Activated CD8-positive, alpha-beta memory T cell treated with anti-CD3 and anti-CD28 coated beads for 4 hours (primary cell): ENCODE measurements around the gene RNFT1.
"Not testable (repeated sequence)": the region's sequence is repeated elsewhere in the genome, so short reads cannot be mapped to it uniquely, and the experiment has no call there.

Experiments
- DNase-seq, 2 donors: peaks; one replicate each; pipeline ENCODE4 v3.0.0-alpha.2; 2020; ENCODE audit warnings: low read depth in 2 of 2

The RNFT1 gene

DNA sequence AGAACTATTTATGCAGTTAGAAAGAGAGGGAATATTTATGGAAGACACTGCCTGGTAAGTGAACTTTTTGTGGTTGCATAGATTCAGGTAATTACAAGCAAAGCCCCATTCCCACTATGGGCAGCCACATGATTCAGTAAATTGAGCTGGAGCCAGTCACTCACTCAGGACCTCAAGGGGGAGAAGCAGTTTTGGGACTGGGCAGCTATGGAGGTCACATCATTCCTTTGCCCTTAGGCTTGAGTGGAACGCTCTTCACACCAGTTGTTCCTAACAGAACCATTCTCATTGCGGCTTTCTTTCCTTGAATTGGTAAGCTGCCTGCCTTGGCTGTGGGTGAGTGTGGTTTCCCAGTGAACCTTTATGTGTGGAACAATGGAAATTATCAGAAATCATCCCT lies 34.4 kb downstream of the RNFT1 start:
- not testable (repeated sequence) for DNase-seq

DNA sequence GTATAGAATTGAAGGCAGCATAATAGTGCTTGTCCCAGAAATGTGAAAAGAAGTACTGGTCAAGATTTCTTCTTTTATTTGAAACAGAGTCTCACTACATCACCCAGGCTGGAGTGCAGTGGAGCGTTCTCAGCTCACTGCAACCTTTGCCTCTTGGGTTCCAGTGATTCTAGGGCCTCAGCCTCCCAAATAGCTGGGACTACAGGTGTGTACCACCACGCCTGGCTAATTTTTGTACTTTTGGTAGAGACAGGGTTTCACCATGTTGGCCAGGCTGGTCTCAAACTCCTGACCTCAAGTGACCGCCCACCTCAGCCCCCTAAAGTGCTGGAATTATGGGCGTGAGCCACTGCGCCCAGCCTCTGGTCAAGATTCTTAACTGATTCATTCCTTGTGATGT lies 43.9 kb downstream of the RNFT1 start:
- DNase-seq: not testable (repeated sequence)

DNA sequence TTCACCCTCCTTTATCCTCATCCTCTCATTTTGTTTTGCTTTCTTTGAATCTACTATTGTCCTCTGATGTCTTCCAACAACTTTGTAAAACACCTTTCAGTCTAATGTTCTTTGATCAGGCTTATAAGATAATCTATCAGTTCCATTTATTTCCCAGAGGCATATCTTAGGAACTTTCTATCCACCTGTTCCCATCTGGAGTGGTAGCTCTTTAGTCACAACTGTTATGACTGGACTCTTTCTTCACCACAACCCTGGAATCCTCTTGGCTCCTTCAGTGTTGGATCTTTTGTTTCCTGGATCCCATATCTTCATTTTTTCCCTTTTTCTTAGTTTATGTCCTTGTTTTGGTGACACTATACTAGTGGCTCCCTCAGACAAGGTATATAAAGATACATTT lies 48.1 kb downstream of the RNFT1 start:
- DNase-seq: no peak

DNA sequence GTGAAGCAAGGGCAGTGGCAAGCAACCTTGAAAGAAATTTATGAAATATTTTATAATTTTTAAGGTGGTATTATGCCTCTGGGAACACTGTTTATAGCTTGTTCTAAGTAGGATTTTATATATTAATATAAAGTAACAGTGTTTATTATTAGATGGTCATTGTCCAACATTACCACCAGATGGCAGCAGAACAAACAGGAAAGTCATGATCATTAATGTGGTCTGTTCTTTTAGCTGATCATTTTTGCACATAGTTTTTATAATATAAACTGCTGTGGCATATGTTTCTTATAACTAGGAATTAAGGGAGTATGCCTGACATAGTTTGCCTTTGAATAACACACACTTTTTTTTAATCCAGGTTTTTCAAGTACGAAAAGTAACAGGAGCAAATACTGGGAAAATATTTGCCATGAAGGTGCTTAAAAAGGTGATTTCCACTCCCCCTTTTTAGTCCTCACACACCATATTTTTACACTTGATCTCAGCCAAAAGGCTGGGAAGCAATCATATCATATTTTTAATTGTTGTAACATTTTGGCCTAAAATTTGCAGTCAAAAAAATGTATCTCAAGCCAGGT lies 50.2 kb downstream of the RNFT1 start:
- no peak for DNase-seq

DNA sequence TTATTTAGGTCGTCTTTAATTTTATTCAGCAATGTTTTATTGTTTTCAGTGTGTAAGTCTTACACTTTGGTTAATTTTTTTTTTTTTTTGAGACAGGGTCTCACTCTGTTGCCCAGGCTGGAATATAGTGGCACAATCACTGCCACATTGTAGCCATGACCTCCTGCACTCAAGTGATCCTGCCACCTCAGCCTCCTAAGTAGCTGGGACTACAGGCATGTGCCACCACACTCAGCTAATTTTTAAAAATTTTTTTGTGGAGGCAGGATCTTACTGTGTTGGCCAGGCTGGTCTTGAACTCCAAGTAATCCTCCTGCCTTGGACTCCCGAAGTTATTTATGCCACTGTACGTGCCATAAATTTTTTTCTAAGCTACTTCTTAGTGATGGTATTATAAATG lies 57.1 kb downstream of the RNFT1 start:
- no peak for DNase-seq

DNA sequence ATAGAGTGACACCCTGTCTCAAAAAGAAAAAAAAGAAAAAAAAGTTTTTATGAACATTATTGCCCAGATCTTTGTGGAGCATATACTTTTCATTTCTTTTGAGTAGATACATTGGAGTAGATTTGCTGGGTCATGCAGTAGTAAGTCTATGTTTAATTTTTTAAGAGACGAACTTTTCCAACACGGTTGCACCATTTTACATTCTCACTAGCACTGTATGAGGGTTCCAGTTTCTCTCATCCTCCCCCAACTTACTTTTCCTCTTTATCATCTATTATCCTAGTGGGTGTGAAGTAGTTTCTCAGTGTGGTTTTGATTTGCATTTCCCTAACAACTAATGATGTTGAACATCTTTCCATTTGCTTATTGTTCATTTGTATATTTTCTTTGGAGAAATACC lies 61.1 kb downstream of the RNFT1 start:
- DNase-seq: no peak
